Heart left ventricle (tissue), 13 donors: ENCODE data around the gene MSLN.

ENCODE experiments used
- CTCF ChIP-seq, 12 donors: fragments of 200-600 bp; sonication (generic) in 4 of 12; IDR thresholded peaks; one replicate each; pipeline versions ENCODE4 v1.5.0 to v1.8.0; 2018 to 2022; ENCODE audit warnings: antibody characterized with exemption in 12 of 12, mild to moderate bottlenecking in 5 of 12
- POLR2A ChIP-seq, 2 donors: fragments of 450-650 bp; IDR thresholded peaks; one replicate each; pipeline ENCODE4 v1.6.1; 2017; ENCODE audit warnings: antibody characterized with exemption in 2 of 2, mild to moderate bottlenecking in 2 of 2, moderate library complexity in 2 of 2
- donor health status: ischemic (EF 13 %, LVEDD 7.1; RV severe dilation, severe dysfunction).
- donor health status: DM: no; HTN: yes; CAD: no.
- donor health status: DM: no; HTN: no; CAD: no.
- donor health status: ischemic (EF 25% LVEDD 6.9; RV normal size, moderate dysfunction).
- donor health status: ischemic (EF 25% LVEDD 5.7; RV mildly dilated, moderate dysfunction).
- donor health status: ischemic (EF 35%, LVEDD 5.7; RV mildly dilated, moderate dysfunction).
- donor health status: nonischemic (EF 11% LVEDD 7.7; RV severe dilation, severe dysfunction).
- donor health status: DM: yes; HTN: yes; CAD: no.
- donor health status: PGD.
- donor health status: ischemic (EF 29% LVEDD 5.4; RV normal size, mild dysfunction).
- donor health status: nonischemic (EF 23%, LVEDD 6.1; RV moderate dilation, normal function).

GRCh38 chr16:722835-723633 lies 37.5 kb upstream of the MSLN start:
- TF ChIP-seq POLR2A (IDR thresholded peaks at IDR 0.05): no peak
- TF ChIP-seq CTCF (IDR thresholded peaks at IDR 0.05): no peak
